HK-2 (cell line): ENCODE data around the gene TENM4.
"Not testable (repeated sequence)": the region's sequence is repeated elsewhere in the genome, so short reads cannot be mapped to it uniquely, and the experiment has no call there.

ENCODE experiments used
- DNase-seq: peaks from one replicate; pipeline ENCODE4 v3.0.0-alpha.2; 2018; ENCODE audit not compliant: unreplicated experiment

The TENM4 gene

DNA sequence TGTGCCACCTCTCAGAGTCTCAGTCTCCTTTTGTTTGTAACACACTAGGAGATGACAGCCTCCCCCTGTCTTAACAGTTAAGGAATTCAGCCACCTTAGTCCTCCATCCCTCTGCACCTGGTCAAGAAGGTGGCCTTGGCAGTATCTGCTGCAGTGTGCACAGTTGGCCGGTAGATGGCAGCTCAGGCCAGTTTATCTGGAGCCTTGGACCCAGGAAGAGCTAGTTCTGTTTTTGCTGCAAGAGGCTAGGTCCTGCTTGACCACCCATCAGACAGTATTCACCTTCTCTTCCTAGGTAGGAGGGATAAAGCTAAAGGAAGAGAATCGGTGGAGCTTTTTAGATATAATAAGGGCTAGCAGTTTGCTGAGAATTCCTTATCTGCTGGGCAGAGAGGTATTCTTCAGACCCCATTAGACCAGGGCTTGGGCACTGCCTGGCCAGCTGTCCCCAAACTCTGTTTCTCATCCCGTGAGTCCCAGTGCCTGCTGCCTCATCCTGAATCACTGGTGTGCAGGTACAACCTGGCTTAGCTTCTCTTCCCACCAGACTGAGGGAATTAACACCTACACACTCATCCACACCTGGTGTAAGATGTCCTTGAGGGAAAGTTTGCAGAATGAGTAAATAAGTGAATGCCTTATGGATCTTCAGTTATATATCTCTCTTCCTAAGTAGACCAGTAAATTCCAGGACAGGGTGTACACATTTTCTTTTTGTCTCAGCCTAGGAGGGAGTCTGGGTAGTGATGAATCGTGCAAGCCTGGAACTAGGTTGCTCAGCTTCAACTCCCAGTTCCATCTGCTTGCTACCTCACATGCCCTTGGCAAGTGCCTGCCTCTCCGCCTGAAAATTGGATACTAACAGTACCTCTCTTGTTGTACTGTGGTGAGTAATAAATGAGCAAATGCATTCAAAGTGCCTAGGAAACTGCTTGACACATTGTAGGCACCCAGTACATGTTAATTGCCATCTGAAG is 795.3 kb downstream of the TENM4 start:
- peak; percentile 73 for DNase-seq

- no peak for DNase-seq
Observed at GRCh38 chr11:78643676-78644056, 797.2 kb downstream of the TENM4 start.

GRCh38 chr11:78642979-78643675 is 797.7 kb downstream of the TENM4 start:
- no peak for DNase-seq

- no peak for DNase-seq
Observed at GRCh38 chr11:78641541-78641940, 799.3 kb downstream of the TENM4 start.

DNA sequence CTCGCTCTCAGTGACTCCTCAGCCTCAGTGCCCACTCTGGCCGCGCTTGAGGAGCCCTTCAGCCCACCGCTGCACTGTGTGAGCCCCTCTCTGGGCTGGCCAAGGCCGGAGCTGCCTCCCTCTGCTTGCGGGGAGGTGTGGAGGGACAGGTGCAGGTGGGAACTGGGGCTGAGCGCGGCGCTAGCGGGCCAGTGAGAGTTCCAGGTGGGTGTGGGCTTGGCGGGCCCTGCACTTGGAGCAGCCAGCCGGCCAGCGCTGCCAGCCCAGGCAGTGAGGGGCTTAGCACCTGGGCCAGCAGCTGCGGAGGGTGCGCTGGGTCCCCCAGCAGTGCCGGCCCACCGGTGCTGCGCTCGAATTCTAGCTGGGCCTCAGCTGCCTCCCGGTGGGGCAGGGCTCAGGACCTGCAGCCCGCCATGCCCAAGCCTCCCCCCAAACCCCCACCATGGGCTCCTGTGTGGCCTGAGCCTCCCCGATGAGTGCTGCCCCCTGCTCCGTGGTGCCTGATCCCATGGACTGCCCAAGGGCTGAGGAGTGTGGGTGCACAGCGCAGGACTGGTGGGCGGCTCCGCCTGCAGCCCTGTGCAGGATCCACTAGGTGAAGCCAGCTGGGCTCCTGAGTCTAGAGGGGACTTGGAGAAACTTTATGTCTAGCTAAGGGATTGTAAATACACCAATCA is 802.0 kb downstream of the TENM4 start:
- no peak for DNase-seq

DNA sequence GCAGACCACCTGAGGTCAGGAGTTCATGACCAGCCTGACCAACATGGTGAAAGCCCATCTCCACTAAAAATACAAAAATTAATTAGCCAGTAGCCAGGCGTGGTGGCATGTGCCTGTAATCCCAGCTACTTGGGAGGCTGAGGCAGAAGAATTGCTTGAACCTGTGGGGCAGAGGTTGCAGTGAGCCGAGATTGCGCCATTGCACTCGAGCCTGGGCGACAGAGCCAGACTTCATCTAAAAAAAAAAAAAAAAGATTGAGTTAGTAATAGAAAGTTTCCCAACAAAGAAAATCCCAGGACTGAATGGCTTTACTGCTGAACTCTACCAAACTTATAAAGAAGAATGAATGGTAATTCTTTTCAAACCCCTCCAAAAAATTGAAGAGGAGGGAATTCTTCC is 803.3 kb downstream of the TENM4 start:
- not testable (repeated sequence) for DNase-seq

DNA sequence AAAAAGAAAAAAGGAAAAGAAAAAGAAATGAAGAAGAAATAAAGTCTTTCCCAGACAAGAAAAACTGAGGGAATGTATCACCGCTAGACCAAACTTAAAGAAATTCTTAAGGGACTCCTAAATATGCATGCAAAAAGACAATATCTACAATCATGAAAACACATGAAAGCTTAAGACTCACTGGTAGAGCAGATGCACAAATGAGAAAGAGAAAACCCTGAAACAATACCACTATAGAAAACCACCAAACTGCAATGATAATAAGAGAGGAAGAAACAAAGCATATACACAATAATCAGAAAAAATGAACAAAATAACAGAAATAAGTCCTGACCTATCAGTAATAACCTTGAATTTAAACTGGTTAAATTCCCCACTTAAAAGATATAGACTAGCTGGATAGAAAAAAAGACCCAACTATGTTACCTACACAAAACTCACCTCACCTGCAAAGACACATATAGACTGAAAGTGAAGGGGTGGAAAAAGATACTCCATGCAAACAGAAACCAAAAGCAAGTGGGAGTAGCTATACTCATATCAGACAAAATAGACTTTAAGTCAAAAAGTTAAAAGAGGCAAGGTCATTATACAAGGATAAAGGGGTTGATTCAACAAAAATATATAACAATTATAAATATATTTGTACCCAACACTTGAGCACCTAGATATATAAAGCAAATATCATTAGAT is 804.9 kb downstream of the TENM4 start:
- DNase-seq, result no peak

DNA sequence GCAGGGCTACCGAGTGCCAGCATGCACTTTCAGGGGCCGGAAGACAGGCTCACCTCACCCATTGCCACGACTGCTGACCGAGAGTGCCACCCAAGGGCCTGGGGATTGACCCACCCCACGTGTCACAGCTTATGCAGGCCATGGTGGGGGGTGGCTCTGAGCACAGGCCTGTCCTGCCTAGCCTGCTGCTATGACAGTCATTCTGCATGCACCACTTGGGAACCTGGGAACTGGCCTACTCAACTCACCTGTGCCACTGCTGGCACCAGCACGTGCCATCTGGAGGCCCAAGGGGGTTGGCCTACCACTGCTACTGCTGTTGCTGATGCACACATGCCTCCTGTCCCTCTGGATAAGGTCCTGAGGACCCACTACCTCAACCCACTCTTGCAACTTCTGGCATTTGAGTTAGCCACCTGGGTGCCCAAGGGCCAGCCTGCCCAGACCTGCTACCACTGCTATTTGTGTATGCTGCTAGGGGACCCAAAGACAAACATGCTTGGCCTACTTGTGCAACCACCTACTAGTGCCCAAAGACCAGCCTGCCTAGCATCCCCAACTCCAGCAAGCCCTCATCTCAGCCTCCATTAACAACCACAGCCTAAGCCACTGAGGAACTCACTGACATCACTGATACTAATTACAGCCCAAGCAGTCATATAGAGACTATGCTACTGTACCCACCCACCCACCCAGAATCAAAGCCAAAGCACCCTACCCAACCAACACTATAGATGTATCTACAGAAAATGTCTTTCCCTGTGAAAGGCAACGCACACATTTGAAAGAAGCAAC is 807.1 kb downstream of the TENM4 start:
- DNase-seq, result no peak

GRCh38 chr11:78630561-78631303 is 810.1 kb downstream of the TENM4 start:
- no peak for DNase-seq

DNA sequence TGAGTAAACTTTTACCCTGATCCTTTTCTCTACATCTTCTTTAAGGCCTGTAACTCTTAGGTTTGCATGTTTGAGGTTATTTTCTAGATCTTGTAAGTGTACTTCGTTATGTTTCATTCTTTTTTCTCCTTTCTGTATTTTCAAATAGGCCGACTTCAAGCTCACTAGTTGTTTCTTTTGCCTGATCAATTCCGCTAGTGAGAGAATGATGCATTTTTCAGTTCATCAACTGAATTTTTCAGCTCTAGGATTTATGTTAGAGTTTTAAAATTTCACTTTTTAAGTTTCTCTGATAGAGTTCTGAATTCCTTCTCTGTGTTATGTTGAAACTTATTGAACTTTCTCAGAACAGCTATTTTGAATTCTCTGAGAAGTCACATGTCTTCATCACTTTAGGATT is 810.7 kb downstream of the TENM4 start:
- DNase-seq, result no peak

- no peak for DNase-seq
Observed at GRCh38 chr11:78622666-78623065, 818.2 kb downstream of the TENM4 start.

DNA sequence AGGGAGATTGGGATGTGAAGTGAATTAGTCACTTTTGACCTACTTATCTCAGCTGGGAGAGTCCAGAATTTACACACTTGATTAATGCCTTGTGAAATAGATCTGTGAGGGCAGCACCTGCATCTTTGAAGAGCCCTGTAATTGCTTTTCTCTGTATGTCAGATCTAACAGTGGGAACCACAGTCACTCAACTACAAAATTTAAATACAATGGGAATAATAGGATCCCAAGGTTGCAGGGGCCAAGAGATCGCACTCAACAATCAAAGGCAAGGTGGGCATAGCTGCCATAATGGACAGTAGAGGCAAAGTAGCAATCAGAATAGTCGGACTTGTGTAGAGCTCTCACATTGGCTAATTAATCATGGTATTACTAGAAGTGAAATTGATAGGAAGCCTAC is 820.7 kb downstream of the TENM4 start:
- DNase-seq, result no peak

- no peak for DNase-seq
Observed at GRCh38 chr11:78615724-78616123, 825.1 kb downstream of the TENM4 start.

GRCh38 chr11:78613378-78613813 is 827.4 kb downstream of the TENM4 start:
- DNase-seq, result no peak

- DNase-seq, result no peak
Observed at GRCh38 chr11:78612721-78613377, 828.0 kb downstream of the TENM4 start.

DNA sequence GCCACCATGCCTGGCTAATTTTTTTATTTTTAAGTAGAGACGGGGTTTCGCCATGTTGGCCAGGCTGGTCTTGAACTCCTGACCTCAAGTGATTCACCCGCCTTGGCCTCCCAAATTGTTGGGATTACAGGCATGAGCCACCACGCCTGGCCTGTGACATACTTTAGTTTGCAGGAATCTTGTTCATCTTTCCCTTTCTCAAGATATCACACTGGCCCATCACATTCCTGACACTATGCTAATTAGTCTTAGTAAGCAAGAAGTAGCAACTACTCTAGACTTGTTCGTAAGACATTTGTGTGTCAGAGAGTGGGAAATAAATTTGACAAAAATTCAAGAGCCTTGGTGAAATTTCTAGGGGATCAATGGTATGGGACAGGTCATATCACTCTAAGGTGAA is 831.5 kb downstream of the TENM4 start:
- DNase-seq, result not testable (repeated sequence)

- no peak for DNase-seq
Observed at GRCh38 chr11:78607696-78608095, 833.1 kb downstream of the TENM4 start.

DNA sequence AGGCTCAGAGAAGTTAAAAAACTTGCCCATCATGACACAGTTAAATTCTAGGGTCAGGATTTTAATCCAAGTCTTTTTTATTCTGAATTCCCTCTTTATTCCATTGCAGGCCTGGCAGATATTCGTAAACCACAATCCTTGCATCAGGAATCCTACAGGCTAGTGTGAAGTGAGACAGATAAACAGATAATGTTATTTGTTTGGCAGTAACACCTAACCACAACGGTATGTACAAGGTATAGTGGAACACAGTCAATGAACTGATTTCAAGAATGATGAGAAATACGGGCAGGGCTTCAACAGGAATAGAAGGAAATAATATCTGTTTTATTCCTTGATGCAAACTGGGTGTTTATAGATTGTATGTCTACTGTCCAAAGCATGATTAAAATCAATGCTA is 834.2 kb downstream of the TENM4 start:
- DNase-seq, result no peak

GRCh38 chr11:78605296-78605695 is 835.5 kb downstream of the TENM4 start:
- DNase-seq, result no peak

- no peak for DNase-seq
Observed at GRCh38 chr11:78603792-78604191, 837.0 kb downstream of the TENM4 start.
